ENCODE data around the gene PRKACA.
"Not testable (repeated sequence)": the region's sequence is repeated elsewhere in the genome, so short reads cannot be mapped to it uniquely, and the experiment has no call there.

PRKACA gene

DNA sequence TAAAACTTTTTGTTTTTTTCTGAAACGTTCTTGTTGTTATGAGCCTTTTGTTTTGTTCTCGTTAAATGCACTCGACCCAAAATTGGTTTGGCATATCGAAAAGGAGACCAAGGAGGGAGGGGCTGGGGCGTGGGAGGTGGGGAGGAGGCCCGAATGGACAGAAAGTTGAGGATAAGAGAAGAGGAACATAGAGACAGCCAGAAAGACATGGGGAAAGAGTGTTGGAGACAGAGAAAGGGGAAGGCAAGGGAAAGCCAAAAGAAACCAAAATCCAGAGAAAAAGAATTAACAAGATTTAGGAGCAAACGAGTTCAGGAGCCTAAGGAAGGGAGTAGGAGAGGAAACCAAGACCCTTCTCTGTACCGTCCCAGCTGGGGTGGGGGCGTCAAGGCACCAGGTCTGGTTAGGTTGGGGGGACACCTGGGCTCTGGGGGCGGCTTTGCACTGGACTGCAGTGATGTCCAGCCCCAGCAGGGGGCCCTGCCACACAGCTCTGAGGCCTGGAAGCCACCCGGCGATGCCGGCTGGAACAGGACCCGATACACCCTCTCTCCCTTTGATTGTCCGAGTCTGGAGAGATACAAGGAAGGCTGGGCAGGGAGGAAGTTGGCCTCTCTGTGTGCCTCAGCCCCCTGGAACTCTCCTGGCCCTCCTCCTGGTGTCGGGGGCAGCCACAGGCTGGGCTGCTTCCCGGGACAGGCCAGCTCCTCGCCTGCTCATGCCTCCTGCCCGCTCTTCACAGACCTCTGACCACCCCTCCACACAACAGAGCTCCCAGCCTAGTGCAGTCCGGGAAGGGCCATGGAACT lies 30.4 kb upstream of the PRKACA start:
- peak; percentile 58 for DNase-seq (ENCODE audit: low spot score)

DNA sequence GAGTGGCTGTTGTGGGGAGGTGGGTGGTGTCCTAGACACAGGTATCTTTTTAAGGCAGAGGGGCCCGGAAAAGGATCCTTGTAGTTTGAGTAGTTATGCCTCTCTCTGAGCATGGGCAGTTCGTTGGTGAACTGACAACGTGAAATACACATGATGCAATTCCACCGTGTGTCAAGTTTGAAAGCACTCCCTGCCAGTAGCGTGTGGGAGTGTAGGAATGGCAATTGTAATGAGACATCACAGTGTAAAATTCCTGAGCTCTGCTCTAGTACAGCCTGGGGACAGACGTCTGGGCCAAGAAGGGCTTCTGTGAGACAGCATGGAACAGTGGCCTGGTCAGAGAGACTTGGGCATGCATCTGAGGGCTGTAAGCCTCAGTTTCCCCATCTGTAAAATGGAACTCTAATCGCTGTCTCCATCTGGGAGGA lies 29.2 kb upstream of the PRKACA start:
- no peak for DNase-seq (ENCODE audit: low spot score)

DNA sequence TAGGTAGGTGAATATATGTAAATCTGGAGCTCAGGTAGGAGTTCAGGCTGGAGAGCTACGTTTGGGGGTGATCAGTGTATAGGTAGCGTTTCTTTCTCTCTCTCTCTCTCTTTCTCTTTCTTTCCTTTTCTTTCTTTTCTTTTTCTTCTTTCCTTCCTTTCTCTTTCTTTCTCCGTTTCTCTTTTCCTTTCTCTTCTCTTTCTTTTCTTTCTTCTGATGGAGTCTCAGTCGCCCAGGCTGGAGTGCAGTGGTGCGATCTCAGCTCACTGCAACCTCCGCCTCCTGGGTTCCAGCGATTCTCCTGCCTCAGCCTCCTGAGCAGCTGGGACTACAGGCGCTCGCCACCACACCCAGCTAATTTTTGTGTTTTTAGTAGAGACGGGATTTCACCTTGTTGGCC lies 28.6 kb upstream of the PRKACA start:
- not testable (repeated sequence) for DNase-seq (ENCODE audit: low spot score)

DNA sequence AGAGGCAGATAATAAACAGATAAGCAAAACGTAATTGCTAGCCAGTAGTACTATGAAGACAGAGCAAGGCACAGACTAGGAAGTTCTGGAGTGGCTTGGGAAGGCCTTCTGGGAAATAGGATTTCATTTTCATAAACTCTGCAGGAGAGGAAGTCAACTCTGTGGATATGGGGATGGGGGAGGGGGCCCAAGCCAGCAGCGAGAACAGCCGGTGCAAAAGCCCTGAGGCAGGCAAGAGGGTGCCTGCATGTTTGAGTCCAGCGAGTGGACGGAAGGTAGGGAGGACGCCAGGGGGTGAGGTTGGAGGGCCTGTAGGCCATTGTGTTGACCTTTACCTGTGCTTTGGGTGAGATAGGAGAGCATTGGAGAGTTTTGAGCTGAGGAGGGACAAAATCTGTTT lies 27.8 kb upstream of the PRKACA start:
- no peak for DNase-seq (ENCODE audit: low spot score)

DNA sequence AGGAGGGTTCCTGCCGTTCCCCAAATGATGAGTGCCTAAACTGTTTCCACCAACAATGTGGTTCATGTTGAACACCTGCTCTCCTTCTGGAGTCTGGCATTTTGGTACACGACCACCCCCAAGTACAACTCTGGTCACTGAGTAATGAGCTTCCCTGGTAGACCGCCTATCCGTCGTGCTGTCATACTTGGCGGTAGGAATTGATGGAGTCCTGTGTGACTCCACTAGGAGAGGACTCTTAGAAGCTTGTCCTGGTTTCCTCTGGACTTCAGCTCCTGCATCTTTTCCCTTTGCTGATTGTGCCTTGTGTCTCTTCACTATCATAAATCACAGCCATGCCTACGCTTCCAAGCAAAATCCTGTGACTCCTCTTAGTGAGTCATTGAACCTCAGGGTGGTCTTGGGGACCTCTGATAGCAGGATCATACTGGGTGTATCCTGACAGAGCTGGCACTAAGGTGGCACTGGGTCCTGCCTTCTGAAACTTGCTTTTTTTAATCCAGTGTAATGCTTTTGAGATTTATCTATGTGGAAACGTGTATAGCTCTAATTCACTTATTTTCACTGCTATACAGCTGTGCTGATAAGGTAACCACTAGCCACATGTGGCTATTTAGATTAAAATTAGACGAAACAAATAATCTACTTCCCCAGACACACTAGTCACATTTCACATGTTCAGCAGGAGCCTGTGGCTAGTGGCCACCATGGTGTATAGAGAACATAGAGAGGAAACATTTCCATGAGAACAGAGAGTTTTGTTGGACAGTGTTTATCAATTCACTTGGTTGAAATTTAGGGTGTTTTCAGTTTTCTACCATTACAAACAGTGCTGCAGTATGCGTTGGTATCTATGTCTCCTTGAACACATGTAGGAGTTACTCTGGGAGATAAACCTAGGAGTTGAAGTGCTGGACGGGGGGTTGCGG lies 25.0 kb upstream of the PRKACA start:
- no peak for DNase-seq (ENCODE audit: low spot score)

DNA sequence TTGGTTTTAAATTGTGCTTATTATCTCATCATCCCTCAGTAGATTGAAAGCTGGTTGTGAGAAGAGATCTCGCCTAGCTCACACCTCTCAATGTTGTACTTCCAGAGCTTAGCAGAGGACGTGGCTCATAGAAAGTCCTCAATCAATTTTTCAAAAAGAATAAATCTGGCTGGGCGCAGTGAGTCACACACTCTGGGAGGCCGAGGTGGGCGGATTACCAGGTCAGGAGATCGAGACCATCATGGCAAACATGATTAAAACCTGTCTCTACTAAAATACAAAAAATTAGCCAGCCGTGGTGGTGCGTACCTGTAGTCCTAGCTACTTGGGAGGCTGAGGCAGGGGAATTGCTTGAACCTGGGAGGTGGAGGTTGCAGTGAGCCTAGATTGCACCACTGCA lies 23.5 kb upstream of the PRKACA start:
- DNase-seq (ENCODE audit: low spot score), result no peak

GRCh38 chr19:14139944-14140343 lies 22.4 kb upstream of the PRKACA start:
- no peak for DNase-seq (ENCODE audit: low spot score)

DNA sequence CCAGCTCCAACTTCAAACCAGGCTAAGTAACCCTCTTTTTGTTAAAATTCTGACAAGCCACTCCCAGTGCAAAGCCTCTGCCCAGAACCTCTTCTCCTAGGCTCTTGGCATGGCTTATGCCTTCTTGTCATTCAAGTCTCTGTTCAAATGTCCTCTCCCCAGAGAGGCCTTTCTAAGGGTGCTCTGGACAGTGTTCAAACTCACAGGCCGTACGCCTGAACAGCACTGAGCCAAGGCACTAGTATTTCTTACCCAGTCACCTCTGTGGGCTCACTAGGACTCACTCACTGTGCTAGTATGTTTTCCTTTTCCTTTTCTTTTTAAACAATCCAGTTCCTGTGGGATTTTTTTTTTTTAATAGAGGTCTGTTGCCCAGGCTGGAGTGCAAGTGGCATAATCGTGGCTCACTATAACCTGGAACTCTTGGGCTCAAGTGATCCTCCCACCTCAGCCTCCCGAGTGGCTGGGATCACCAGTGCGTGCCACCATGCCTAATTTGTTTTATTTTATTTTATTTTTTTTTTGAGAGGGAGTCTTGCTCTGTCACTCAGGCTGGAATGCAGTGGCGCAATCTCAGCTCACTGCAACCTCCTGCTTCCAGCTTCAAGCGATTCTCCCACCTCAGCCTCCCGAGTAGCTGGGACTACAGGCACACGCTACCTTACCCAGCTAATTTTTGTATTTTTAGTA lies 21.2 kb upstream of the PRKACA start:
- DNase-seq (ENCODE audit: low spot score), result no peak

- DNase-seq (ENCODE audit: low spot score), result peak; percentile 100
These were observed 19.1 kb upstream of the PRKACA start, which contains the start of gene ASF1B for GRCh38 chr19:14136509-14137281. ASF1B (minus strand) TSS chr19:14136589; CDS start chr19:14136456, 133 bp downstream.

DNA sequence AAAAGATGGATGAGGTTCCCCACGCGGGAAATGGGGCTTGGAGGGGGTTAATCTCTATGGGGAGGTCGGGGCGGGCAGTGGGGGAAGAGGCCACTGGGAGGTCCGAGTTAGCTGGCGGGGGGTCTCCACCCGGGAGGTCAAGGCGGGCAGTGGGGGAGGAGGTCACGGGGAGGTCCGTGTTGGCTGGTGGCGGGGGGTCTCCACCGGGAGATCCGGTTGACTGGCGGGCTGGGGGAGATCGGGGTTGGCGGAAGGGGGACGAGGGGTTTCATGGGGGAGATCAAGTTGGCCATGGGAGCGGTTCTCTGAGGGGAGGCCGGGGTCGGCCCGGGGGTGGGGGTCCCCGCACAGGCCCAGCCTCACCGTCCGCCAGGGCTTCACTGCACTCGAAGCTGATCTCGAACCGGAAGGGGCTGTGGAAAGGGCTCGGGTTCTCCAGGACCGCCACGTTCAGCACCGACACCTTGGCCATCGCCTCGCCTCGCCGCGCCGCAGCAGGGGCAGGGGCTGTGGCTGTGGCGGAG lies 18.5 kb upstream of the PRKACA start:
- no peak for DNase-seq (ENCODE audit: low spot score)

DNA sequence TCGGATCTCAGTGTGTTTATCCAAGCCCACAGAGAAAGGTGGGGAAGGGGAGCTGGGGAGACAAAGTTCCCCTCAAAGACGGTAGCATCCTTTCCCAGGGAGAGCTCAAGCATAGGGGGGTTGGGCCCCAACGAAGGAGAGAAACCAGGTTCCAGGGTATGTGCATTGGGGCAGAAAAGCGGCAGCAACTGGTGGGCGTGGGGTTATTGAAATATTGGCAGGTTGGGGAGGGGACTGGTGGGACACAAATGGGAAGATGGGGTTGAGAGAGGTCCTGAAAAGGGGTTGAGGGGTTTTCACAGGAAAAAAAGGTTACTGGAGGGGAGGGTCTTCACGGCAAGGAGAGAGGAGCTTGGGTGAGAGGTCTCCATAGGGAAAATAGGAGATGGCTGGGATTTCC lies 17.8 kb upstream of the PRKACA start:
- no peak for DNase-seq (ENCODE audit: low spot score)

- no peak for DNase-seq (ENCODE audit: low spot score)
These were observed 10.5 kb upstream of the PRKACA start for GRCh38 chr19:14127929-14128509.

GRCh38 chr19:14127176-14127575 lies 9.6 kb upstream of the PRKACA start:
- DNase-seq (ENCODE audit: low spot score), result no peak

GRCh38 chr19:14122924-14123323 lies 5.4 kb upstream of the PRKACA start:
- no peak for DNase-seq (ENCODE audit: low spot score)

- no peak for DNase-seq (ENCODE audit: low spot score)
These were observed 2.9 kb upstream of the PRKACA start for GRCh38 chr19:14120497-14120780.

DNA sequence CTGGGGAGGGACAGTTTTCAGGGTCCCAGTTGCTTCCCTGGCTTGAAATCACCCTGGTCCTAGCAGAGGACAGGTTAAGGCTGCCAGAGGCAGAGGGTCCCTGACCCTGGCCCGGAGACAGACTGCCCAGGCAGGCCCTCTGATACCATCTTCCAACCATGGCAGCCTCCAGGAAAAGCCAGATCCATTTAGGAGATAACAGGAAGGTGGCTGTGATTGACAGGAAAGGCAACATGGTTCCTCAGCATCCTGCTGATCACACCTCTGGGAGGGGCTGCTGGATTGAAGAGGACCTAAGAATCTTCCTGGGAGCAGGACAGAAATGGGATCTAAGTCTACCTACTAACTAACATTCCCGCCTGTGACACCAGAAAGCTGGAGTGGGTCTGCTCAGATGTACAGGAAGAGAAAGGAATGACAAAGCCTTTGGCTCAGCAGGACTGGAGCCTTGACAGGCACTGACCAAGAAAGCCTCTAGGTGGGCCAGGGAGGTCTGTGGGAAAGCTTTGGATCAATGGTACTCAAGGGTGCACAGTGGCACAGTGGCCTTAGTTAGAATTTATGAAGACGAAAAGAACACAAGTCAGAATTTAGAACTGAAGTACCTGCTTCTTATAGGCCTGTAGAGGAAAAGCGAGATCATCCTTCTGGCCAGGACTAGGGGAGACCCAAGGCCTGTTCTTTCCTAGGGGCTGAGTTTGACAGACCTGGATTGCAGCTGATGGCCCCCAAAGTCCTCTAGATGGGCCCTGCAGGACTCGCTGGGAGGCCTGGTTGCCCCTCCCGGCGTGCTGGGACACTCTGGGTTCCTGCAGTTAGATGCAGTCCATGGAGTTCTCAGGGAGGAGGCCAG lies 2.3 kb upstream of the PRKACA start:
- DNase-seq (ENCODE audit: low spot score), result no peak

GRCh38 chr19:14119146-14119545 lies 1.6 kb upstream of the PRKACA start:
- DNase-seq (ENCODE audit: low spot score), result no peak

DNA sequence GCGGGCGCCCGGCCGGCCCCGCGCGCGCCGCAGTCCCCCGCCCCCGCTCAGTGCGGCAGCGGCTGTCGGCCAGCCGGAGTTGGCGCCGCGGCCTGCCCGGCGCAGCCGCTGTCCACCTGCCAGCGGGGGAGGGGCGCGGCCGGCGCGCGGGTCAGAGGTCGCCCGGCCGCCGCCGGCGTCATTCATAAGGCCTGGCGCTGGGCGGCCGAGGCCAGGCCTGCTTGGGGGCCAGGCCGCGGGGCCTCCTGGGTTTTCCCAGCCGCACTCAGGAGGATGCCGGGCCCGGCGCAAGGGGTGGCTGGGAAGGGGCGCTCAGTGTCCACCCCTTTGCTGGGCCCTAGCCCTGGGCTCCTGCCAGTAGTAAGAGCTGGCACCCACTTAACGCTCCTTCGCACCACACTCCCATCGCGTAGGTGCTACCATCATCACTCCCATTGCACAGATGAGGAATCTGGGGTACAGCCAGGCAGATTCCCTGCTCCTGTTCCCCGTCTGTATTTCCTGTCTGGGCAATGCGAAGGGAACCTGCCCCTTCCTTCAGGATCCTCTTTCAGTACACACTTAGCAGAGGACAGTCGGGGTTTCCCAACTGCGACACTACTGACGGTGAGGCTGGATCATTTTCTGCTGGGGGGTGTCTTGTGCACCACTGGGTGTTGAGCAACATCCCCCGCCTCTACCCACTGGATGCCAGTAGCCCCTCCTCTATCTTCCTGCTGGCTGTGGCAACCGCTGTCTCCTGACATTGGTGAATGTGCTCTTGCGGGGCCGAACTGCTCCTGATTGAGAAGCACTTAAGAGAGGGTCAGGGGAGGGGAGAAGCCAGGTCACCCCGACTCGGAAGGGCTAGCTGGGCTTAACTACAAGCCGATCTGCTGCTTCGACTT lies 846 bp upstream of the PRKACA start:
- DNase-seq (ENCODE audit: low spot score), result no peak

DNA sequence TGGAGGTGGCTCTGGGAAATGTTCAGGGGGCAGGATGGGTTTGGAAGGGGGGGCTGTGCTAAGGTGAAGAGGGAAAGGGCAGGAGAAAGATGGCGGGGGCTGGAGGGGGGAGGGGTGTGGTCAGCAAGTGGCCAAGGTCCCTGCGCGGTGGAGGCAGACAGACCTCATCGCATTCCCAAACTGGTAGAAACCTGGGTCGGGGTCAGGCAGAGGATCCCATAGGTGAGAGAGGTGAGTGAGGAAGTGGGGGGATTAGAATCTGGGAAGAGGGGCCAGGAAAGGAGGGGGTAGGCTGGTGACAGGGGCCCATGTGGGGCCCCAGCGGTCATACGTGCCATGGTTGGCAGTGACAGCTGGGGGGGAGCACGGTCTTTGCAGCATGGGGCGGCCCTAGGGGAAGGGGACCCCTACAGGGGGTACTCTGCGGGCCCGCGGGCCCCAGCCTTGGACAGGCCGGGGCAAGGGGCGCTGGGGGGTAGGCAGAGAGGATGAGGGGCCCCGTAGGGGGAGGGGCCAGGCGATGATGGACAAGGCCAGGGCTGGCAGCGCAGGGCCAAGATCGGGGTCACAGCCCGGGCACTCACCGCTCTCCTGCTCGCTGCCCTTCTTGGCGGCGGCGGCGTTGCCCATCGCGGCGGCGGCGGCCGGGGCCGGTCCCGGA lies 514 bp downstream of the PRKACA start:
- DNase-seq (ENCODE audit: low spot score), result no peak
